Fibroblast of the aortic adventitia (primary cell): ENCODE data around the gene ANTKMT. TPM values are rescaled to one million over a fixed set of nuclear protein-coding genes. Genes with fewer than 3 reads are reported as not detected.
"Not testable (repeated sequence)": the region's sequence is repeated elsewhere in the genome, so short reads cannot be mapped to it uniquely, and the experiment has no call there.

Experiments
- DNase-seq: peaks from one replicate; pipeline ENCODE4 v3.0.0-alpha.2; 2010; ENCODE audit warnings: low read depth
- H3K4me3 ChIP-seq: 2 replicates; pipeline ENCODE4 v1.5.1; 2011; ENCODE audit warnings: low read depth, mild to moderate bottlenecking, control low read depth, low read length, moderate library complexity
- total RNA-seq: library from RNA; depleted of rRNA; stranded (reverse); fragments of >200 nt; gene quantifications from 2 replicates; pipeline ENCODE4 v1.2.3, GENCODE V29; 2012; ENCODE audit warnings: low replicate concordance
- TF ChIP-seq, protein P1 (sequence below): IDR thresholded peaks from 2 replicates; pipeline ENCODE4 v1.5.1; 2011; ENCODE audit warnings: mild to moderate bottlenecking, low read length, control low read depth, inconsistent platforms; ENCODE audit not compliant: insufficient read depth

Gene ANTKMT
- total RNA-seq, 1 donor, result 21.8 TPM

- TF ChIP-seq, protein P1, sequence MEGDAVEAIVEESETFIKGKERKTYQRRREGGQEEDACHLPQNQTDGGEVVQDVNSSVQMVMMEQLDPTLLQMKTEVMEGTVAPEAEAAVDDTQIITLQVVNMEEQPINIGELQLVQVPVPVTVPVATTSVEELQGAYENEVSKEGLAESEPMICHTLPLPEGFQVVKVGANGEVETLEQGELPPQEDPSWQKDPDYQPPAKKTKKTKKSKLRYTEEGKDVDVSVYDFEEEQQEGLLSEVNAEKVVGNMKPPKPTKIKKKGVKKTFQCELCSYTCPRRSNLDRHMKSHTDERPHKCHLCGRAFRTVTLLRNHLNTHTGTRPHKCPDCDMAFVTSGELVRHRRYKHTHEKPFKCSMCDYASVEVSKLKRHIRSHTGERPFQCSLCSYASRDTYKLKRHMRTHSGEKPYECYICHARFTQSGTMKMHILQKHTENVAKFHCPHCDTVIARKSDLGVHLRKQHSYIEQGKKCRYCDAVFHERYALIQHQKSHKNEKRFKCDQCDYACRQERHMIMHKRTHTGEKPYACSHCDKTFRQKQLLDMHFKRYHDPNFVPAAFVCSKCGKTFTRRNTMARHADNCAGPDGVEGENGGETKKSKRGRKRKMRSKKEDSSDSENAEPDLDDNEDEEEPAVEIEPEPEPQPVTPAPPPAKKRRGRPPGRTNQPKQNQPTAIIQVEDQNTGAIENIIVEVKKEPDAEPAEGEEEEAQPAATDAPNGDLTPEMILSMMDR, result no peak
- DNase-seq, result no peak
- H3K4me3 ChIP-seq, result no peak overlapping the region
Observed at GRCh38 chr16:750485-750884, 29.5 kb downstream of the ANTKMT start.

- H3K4me3 ChIP-seq, result no peak overlapping the region
- TF ChIP-seq, protein P1, result no peak
- DNase-seq, result no peak
Observed at GRCh38 chr16:751152-752006, 30.4 kb downstream of the ANTKMT start.

DNA sequence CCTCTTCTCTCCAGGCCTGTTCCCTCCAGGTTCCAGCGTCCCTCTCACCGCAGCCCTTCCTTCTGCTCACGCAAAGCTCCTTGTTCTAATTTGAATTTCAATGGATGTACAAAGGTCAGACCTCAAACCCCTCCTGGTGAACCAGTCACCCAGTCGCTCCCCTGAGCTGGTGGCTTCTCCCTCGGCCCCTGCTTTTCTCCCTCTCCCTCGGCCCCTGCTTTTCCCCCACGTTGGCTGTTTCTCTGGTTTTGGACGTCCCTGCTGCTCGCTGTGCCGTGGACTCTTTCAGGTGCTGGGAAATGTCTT lies 31.0 kb downstream of the ANTKMT start:
- DNase-seq, result no peak
- TF ChIP-seq, protein P1, result no peak
- H3K4me3 ChIP-seq, result no peak overlapping the region

DNA sequence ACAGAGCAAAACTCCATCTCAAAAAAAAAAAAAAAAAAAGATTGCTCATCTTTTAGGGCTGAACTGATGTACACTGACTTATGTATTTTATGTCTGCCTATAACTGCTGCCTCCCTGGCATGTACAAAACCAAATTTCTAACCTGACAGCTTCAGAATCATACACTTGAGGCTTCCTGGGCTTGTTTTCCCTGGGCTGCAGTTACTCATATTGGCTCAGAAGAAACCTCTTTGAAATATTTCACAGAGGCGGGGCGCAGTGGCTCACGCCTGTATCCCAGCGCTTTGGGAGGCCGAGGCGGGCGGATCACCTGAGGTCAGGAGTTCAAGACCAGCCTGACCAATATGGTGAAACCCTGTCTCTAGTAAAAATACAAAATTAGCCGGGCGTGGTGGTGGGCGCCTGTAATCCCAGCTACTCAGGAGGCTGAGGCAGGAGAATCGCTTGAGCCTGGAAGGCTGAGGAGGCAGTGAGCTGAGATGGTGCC lies 33.2 kb downstream of the ANTKMT start:
- not testable (repeated sequence) for H3K4me3 ChIP-seq, DNase-seq

- no peak for DNase-seq
- H3K4me3 ChIP-seq, result no peak overlapping the region
- TF ChIP-seq, protein P1, result no peak
Observed at GRCh38 chr16:754656-755055, 33.7 kb downstream of the ANTKMT start.

GRCh38 chr16:756428-756827 lies 35.5 kb downstream of the ANTKMT start:
- DNase-seq, result no peak
- H3K4me3 ChIP-seq, result no peak overlapping the region
- TF ChIP-seq, protein P1, result no peak

DNA sequence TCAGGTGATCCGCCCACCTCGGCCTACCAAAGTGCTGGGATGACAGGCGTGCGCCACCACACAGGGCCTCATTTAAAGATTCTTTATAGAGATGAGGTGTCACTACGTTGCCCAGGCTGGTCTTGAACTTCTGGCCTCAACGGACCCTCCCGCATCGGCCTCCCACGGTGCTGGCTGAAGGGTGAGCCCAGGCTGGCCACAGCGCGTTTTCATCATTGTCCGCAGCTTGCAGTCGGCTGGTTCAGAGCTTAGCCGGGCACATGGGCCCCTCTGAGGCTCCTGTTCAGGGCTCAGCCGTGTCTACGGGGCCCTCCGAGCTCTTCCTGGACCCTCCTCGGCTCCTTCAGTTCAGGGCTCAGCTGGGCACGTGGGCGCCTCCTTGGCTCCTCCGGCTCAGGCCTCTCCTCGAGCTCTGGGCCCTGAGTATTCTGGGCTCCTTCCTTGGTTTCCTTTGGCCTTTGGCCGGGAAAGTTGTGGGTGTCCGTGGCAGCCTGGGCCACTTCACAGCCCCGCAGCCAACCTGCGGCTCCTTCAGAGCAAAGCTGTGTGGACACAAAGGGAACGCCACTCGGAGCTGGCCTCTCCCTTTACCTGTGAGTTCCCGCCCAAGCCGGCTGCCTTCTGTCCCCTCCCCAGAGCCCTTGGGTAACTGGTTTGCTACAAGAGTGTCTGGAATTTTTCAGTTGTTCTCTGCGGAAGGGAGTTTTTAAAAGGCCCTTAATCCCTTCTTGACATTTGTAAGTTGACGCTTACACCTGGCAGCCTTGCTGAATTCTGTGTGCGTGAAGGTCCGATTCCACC lies 38.4 kb downstream of the ANTKMT start:
- no peak for DNase-seq
- TF ChIP-seq, protein P1, result no peak
- H3K4me3 ChIP-seq, result no peak overlapping the region
